ENCODE results near the gene USP6NL.

Gene USP6NL

GRCh38 chr10:11483201-11484148 is 128.0 kb downstream of the USP6NL start:
- Histone ChIP-seq H3K27me3 (ENCODE audit: control insufficient read depth, insufficient read depth, low read length) (no peaks in the 10 kb centered on the region), H3K9ac (ENCODE audit: low read depth, low read length) (no peak overlapping the region), H3K9me3 (ENCODE audit: control insufficient read depth, insufficient read depth, low read length) (no peaks in the 10 kb centered on the region), H3K4me3 (ENCODE audit: low read depth, low read length) (no peak overlapping the region), H3K4me1 (ENCODE audit: control insufficient read depth, insufficient read depth, low read length) (peaks cover 2% of the 10 kb centered on the region), H3K36me3 (ENCODE audit: control insufficient read depth, insufficient read depth, low read length) (no peaks in the 10 kb centered on the region)

- H3K4me3 ChIP-seq (ENCODE audit: low read depth, low read length), result no peak overlapping the region
- H3K9ac ChIP-seq (ENCODE audit: low read depth, low read length), result no peak overlapping the region
- no peaks in the 10 kb centered on the region for H3K36me3 ChIP-seq (ENCODE audit: control insufficient read depth, insufficient read depth, low read length)
- H3K27me3 ChIP-seq (ENCODE audit: control insufficient read depth, insufficient read depth, low read length), result no peaks in the 10 kb centered on the region
- H3K9me3 ChIP-seq (ENCODE audit: control insufficient read depth, insufficient read depth, low read length), result no peaks in the 10 kb centered on the region
- H3K4me1 ChIP-seq (ENCODE audit: control insufficient read depth, insufficient read depth, low read length), result peaks cover 2% of the 10 kb centered on the region
Measured at GRCh38 chr10:11482306-11482705, 129.1 kb downstream of the USP6NL start.

- peaks cover 2% of the 10 kb centered on the region for H3K4me1 ChIP-seq (ENCODE audit: control insufficient read depth, insufficient read depth, low read length)
- H3K36me3 ChIP-seq (ENCODE audit: control insufficient read depth, insufficient read depth, low read length), result no peaks in the 10 kb centered on the region
Measured at GRCh38 chr10:11480687-11481086, 130.8 kb downstream of the USP6NL start.

GRCh38 chr10:11479300-11479699 is 132.2 kb downstream of the USP6NL start:
- Histone ChIP-seq H3K9me3 (ENCODE audit: control insufficient read depth, insufficient read depth, low read length) (no peaks in the 10 kb centered on the region), H3K9ac (ENCODE audit: low read depth, low read length) (no peak overlapping the region), H3K27me3 (ENCODE audit: control insufficient read depth, insufficient read depth, low read length) (no peaks in the 10 kb centered on the region), H3K4me1 (ENCODE audit: control insufficient read depth, insufficient read depth, low read length) (peaks cover 6% of the 10 kb centered on the region), H3K36me3 (ENCODE audit: control insufficient read depth, insufficient read depth, low read length) (no peaks in the 10 kb centered on the region), H3K4me3 (ENCODE audit: low read depth, low read length) (no peak overlapping the region)

More at GRCh38 chr10:11480687-11481086, 130.8 kb downstream of the USP6NL start:
- Histone ChIP-seq H3K27me3 (ENCODE audit: control insufficient read depth, insufficient read depth, low read length) (no peaks in the 10 kb centered on the region), H3K9me3 (ENCODE audit: control insufficient read depth, insufficient read depth, low read length) (no peaks in the 10 kb centered on the region), H3K4me3 (ENCODE audit: low read depth, low read length) (no peak overlapping the region), H3K9ac (ENCODE audit: low read depth, low read length) (no peak overlapping the region)

- no peak overlapping the region for H3K4me3 ChIP-seq (ENCODE audit: low read depth, low read length)
- H3K9me3 ChIP-seq (ENCODE audit: control insufficient read depth, insufficient read depth, low read length), result no peaks in the 10 kb centered on the region
- H3K27me3 ChIP-seq (ENCODE audit: control insufficient read depth, insufficient read depth, low read length), result no peaks in the 10 kb centered on the region
- H3K4me1 ChIP-seq (ENCODE audit: control insufficient read depth, insufficient read depth, low read length), result peaks cover 10% of the 10 kb centered on the region
- no peaks in the 10 kb centered on the region for H3K36me3 ChIP-seq (ENCODE audit: control insufficient read depth, insufficient read depth, low read length)
- H3K9ac ChIP-seq (ENCODE audit: low read depth, low read length), result no peak overlapping the region
Measured at GRCh38 chr10:11478807-11479206, 132.6 kb downstream of the USP6NL start.

GRCh38 chr10:11475831-11476434 is 135.5 kb downstream of the USP6NL start:
- H3K36me3 ChIP-seq (ENCODE audit: control insufficient read depth, insufficient read depth, low read length), result no peaks in the 10 kb centered on the region
- H3K27me3 ChIP-seq (ENCODE audit: control insufficient read depth, insufficient read depth, low read length), result no peaks in the 10 kb centered on the region
- no peak overlapping the region for H3K4me3 ChIP-seq (ENCODE audit: low read depth, low read length)
- no peaks in the 10 kb centered on the region for H3K9me3 ChIP-seq (ENCODE audit: control insufficient read depth, insufficient read depth, low read length)
- H3K4me1 ChIP-seq (ENCODE audit: control insufficient read depth, insufficient read depth, low read length), result peaks cover 18% of the 10 kb centered on the region
- H3K9ac ChIP-seq (ENCODE audit: low read depth, low read length), result no peak overlapping the region

GRCh38 chr10:11473128-11473760 is 138.2 kb downstream of the USP6NL start:
- Histone ChIP-seq H3K4me3 (ENCODE audit: low read depth, low read length) (no peak overlapping the region), H3K4me1 (ENCODE audit: control insufficient read depth, insufficient read depth, low read length) (peaks cover 31% of the 10 kb centered on the region), H3K9me3 (ENCODE audit: control insufficient read depth, insufficient read depth, low read length) (no peaks in the 10 kb centered on the region), H3K36me3 (ENCODE audit: control insufficient read depth, insufficient read depth, low read length) (no peaks in the 10 kb centered on the region), H3K9ac (ENCODE audit: low read depth, low read length) (no peak overlapping the region), H3K27me3 (ENCODE audit: control insufficient read depth, insufficient read depth, low read length) (no peaks in the 10 kb centered on the region)

GRCh38 chr10:11472158-11472753 is 139.2 kb downstream of the USP6NL start:
- no peak overlapping the region for H3K4me3 ChIP-seq (ENCODE audit: low read depth, low read length)
- H3K27me3 ChIP-seq (ENCODE audit: control insufficient read depth, insufficient read depth, low read length), result no peaks in the 10 kb centered on the region
- H3K9ac ChIP-seq (ENCODE audit: low read depth, low read length), result no peak overlapping the region
- peaks cover 33% of the 10 kb centered on the region for H3K4me1 ChIP-seq (ENCODE audit: control insufficient read depth, insufficient read depth, low read length)
- H3K36me3 ChIP-seq (ENCODE audit: control insufficient read depth, insufficient read depth, low read length), result no peaks in the 10 kb centered on the region
- no peaks in the 10 kb centered on the region for H3K9me3 ChIP-seq (ENCODE audit: control insufficient read depth, insufficient read depth, low read length)

GRCh38 chr10:11469575-11470391 is 141.7 kb downstream of the USP6NL start:
- Histone ChIP-seq H3K4me3 (ENCODE audit: low read depth, low read length) (no peak overlapping the region), H3K9me3 (ENCODE audit: control insufficient read depth, insufficient read depth, low read length) (no peaks in the 10 kb centered on the region), H3K4me1 (ENCODE audit: control insufficient read depth, insufficient read depth, low read length) (peaks cover 31% of the 10 kb centered on the region), H3K27me3 (ENCODE audit: control insufficient read depth, insufficient read depth, low read length) (no peaks in the 10 kb centered on the region), H3K9ac (ENCODE audit: low read depth, low read length) (no peak overlapping the region), H3K36me3 (ENCODE audit: control insufficient read depth, insufficient read depth, low read length) (no peaks in the 10 kb centered on the region)

- Histone ChIP-seq H3K9ac (ENCODE audit: low read depth, low read length) (no peak overlapping the region), H3K4me3 (ENCODE audit: low read depth, low read length) (no peak overlapping the region), H3K36me3 (ENCODE audit: control insufficient read depth, insufficient read depth, low read length) (peaks cover 1% of the 10 kb centered on the region), H3K4me1 (ENCODE audit: control insufficient read depth, insufficient read depth, low read length) (peaks cover 19% of the 10 kb centered on the region), H3K27me3 (ENCODE audit: control insufficient read depth, insufficient read depth, low read length) (no peaks in the 10 kb centered on the region), H3K9me3 (ENCODE audit: control insufficient read depth, insufficient read depth, low read length) (no peaks in the 10 kb centered on the region)
Measured at GRCh38 chr10:11468126-11468742, 143.2 kb downstream of the USP6NL start.

All from iPS-15b (cell line).